Body of pancreas (tissue), 4 donors: ENCODE measurements around the gene RUBCN.

Experiments used
- POLR2A ChIP-seq, 3 donors: fragments of 450-650 bp; IDR thresholded peaks; one replicate each; pipeline ENCODE4 v1.6.1; 2016; ENCODE audit warnings: antibody characterized with exemption in 3 of 3, mild to moderate bottlenecking in 2 of 3
- TF ChIP-seq, protein P1 (sequence below), 7 experiments: fragments of 450-650 bp in 4 of 7; fragments of 200-600 bp in 3 of 7; sonication (generic) in 3 of 7; IDR thresholded peaks; one replicate each; pipeline ENCODE4 v1.5.1; 2016 to 2019; ENCODE audit warnings: antibody characterized with exemption in 7 of 7

DNA sequence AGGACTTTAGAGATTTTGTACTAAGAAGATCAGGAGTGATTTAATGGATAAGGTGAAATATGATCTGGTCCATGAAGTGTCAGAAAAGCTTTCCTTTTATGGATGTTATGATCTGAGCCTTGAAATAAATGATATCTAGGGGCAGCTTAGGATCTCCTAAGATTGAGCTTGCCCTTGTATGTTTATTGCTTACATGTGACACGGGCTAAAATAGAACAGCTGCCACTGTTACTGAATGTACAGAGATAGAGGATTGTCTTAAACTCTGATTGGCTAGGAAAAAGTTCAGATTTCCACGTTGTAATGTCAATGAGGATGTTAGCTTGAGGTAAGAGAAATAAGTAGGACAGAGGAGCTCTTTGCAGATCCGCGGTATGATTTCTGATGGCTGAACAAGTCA lies 21.8 kb upstream of the RUBCN start:
- TF ChIP-seq, protein P1, sequence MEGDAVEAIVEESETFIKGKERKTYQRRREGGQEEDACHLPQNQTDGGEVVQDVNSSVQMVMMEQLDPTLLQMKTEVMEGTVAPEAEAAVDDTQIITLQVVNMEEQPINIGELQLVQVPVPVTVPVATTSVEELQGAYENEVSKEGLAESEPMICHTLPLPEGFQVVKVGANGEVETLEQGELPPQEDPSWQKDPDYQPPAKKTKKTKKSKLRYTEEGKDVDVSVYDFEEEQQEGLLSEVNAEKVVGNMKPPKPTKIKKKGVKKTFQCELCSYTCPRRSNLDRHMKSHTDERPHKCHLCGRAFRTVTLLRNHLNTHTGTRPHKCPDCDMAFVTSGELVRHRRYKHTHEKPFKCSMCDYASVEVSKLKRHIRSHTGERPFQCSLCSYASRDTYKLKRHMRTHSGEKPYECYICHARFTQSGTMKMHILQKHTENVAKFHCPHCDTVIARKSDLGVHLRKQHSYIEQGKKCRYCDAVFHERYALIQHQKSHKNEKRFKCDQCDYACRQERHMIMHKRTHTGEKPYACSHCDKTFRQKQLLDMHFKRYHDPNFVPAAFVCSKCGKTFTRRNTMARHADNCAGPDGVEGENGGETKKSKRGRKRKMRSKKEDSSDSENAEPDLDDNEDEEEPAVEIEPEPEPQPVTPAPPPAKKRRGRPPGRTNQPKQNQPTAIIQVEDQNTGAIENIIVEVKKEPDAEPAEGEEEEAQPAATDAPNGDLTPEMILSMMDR (IDR thresholded peaks at IDR 0.05), result no peak
- TF ChIP-seq POLR2A (IDR thresholded peaks at IDR 0.05), result no peak
